OCI-LY3 (cell line): ENCODE data around the gene TNP2.

Experiments used
- CTCF ChIP-seq: fragments of 200-600, 300-600 bp; sonication (generic); IDR thresholded peaks from 2 replicates; pipeline ENCODE4 v1.5.1; 2014; ENCODE audit warnings: antibody characterized with exemption, low read length, low read depth
- EZH2phosphoT487 ChIP-seq: fragments of 200-600 bp; shearing (Covaris generic); IDR thresholded peaks from 2 replicates; pipeline ENCODE4 v1.6.1; 2018; ENCODE audit warnings: antibody characterized with exemption, mixed run types, low read depth

DNA sequence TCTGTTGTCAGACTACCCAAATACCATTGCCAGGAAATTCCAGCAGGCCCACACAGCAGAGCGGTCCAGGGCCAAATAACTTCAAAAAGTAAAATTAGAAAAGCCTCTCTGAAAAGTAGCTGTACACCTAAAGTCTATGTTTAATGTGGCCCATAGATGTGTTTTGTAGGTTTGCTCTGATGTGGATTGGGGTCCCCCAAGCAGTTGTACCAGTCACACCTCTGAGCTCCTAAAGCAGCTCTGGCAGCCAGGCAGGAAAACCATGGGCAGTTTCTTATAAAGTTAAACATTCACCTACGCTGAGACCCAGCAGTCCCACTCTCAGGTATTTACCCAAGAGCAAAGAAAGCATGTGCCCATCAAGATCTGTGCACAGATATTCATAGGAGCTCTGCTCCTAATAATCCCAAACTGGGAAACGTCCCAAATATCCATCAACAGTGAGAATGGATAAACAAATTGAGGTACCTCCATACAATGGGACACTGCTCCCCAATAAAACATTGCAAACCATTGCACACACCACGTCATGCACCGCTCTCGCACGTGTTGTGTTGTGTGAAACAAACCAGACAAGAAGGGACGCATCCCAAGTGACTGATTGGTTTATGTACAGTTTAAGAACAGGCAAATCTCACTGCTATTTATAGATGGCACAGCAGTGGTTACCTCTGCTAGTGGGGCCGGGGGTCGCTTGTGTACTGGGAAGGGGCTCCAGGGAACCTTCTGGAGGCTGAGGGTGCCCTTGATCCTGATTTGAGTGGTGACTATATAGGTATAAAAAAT is 27.8 kb upstream of the TNP2 start:
- TF ChIP-seq CTCF (no peak), EZH2phosphoT487 (no peak)
